Fibroblast of lung (primary cell): ENCODE measurements around the gene RBMS2. TPM values are rescaled to one million over a fixed set of nuclear protein-coding genes. Genes with fewer than 3 reads are reported as not detected.
"Not testable (repeated sequence)": the region's sequence is repeated elsewhere in the genome, so short reads cannot be mapped to it uniquely, and the experiment has no call there.

Experiments used
- DNase-seq, 2 donors: peaks; one replicate each; pipeline versions ENCODE4 v3.0.0 to v3.0.0-alpha.2; 2010; ENCODE audit warnings: low read depth in 2 of 2
- H2AFZ ChIP-seq: 2 replicates; pipeline ENCODE4 v1.5.1; 2012; ENCODE audit warnings: low read length, control low read depth, inconsistent platforms
- H3K27ac ChIP-seq: 2 replicates; pipeline ENCODE4 v1.5.1; 2011; ENCODE audit warnings: low read length, control low read depth; ENCODE audit not compliant: insufficient read depth
- H3K27me3 ChIP-seq: 2 replicates; pipeline ENCODE4 v1.5.1; 2011; ENCODE audit warnings: mild to moderate bottlenecking, low read length; ENCODE audit not compliant: control insufficient read depth, insufficient read depth
- H3K36me3 ChIP-seq: 2 replicates; pipeline ENCODE4 v1.5.1; 2011; ENCODE audit warnings: low read length; ENCODE audit not compliant: control insufficient read depth, insufficient read depth
- H3K4me1 ChIP-seq: 2 replicates; pipeline ENCODE4 v1.5.1; 2011; ENCODE audit warnings: low read length; ENCODE audit not compliant: control insufficient read depth, insufficient read depth; ENCODE audit errors: extremely low read depth
- H3K4me2 ChIP-seq: 2 replicates; pipeline ENCODE4 v1.5.1; 2011; ENCODE audit warnings: low read length, control low read depth; ENCODE audit not compliant: insufficient read depth; ENCODE audit errors: extremely low read depth
- H3K4me3 ChIP-seq, 4 experiments: fragments of 200-600 bp in 1 of 4; sonication (generic) in 1 of 4; replicated peaks in 1 of 4; 2 replicates each; pipeline ENCODE4 v1.5.1; 2011 to 2016; ENCODE audit warnings: low read length in 4 of 4, low read depth in 3 of 4, mild to moderate bottlenecking in 3 of 4, control low read depth in 2 of 4, inconsistent platforms in 1 of 4, mixed read lengths in 1 of 4; ENCODE audit not compliant: insufficient read depth in 1 of 4; ENCODE audit errors: control extremely low read depth in 1 of 4
- H3K79me2 ChIP-seq: 2 replicates; pipeline ENCODE4 v1.5.1; 2012; ENCODE audit warnings: mild to moderate bottlenecking, low read length, inconsistent platforms; ENCODE audit not compliant: control insufficient read depth, insufficient read depth
- H3K9ac ChIP-seq: 2 replicates; pipeline ENCODE4 v1.5.1; 2011; ENCODE audit warnings: mild to moderate bottlenecking, low read length, control low read depth; ENCODE audit not compliant: insufficient read depth
- H3K9me3 ChIP-seq: 2 replicates; pipeline ENCODE4 v1.5.1; 2012; ENCODE audit warnings: low read depth, low read length; ENCODE audit not compliant: control insufficient read depth, insufficient read depth
- H4K20me1 ChIP-seq: 2 replicates; pipeline ENCODE4 v1.5.1; 2011; ENCODE audit warnings: low read length; ENCODE audit not compliant: control insufficient read depth, insufficient read depth; ENCODE audit errors: extremely low read depth
- polyA plus RNA-seq, 2 donors: library from polyadenylated mRNA; depleted of rRNA in 1 of 2; stranded (reverse) in 1 of 2; unstranded in 1 of 2; fragments of >200 nt; gene quantifications; 2 replicates each; pipeline ENCODE4 v1.2.1, GENCODE V29; 2011 to 2012; ENCODE audit warnings: missing spikeins in 1 of 2
- total RNA-seq: library from RNA; depleted of rRNA; stranded (reverse); fragments of >200 nt; gene quantifications from 2 replicates; pipeline ENCODE4 v1.2.1, GENCODE V29; 2014
- TF ChIP-seq, protein P1 (sequence below), 2 donors: IDR thresholded peaks in 1 of 2; conservative IDR thresholded peaks in 1 of 2; 1 replicate in 1 of 2; 2 replicates in 1 of 2; pipeline ENCODE4 v1.5.1; 2011 to 2012; ENCODE audit warnings: low read length in 2 of 2, control low read depth in 1 of 2, inconsistent platforms in 1 of 2, low read depth in 1 of 2, mild to moderate bottlenecking in 1 of 2

RBMS2 gene
- total and polyA plus RNA-seq, 2 donors (not counting 1 experiment from before 2014, with no cell fraction given): 23.1 to 66.9 TPM

DNA sequence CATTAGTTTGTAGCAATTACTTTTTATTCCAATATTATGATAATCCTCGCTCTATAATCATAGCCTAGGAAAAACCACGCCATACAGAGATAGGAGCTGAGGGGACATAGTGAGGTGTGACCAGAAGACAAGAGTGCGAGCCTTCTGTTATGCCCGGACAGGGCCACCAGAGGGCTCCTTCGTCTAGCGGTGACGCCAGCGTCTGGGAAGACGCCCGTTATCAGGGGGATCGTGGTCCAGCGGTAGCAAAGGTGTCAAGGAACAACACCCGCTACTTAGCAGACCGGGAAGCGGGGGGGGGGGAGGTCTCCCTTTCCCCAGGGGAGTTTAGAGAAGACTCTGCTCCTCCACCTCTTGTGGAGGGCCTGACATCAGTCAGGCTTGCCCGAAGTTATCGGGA lies 24.9 kb upstream of the RBMS2 start:
- not testable (repeated sequence) for H3K4me1 ChIP-seq, H2AFZ ChIP-seq, H3K27me3 ChIP-seq, H3K9ac ChIP-seq, H3K36me3 ChIP-seq, H3K9me3 ChIP-seq, H4K20me1 ChIP-seq, H3K79me2 ChIP-seq, H3K27ac ChIP-seq
- peak in 1 of 2 donors; percentile 6 for DNase-seq
- Histone ChIP-seq H3K4me3 (peak overlapping the region in 1 of 4 experiments; percentile 25), H3K4me2 (peak overlapping the region; percentile 25)
- TF ChIP-seq, protein P1, sequence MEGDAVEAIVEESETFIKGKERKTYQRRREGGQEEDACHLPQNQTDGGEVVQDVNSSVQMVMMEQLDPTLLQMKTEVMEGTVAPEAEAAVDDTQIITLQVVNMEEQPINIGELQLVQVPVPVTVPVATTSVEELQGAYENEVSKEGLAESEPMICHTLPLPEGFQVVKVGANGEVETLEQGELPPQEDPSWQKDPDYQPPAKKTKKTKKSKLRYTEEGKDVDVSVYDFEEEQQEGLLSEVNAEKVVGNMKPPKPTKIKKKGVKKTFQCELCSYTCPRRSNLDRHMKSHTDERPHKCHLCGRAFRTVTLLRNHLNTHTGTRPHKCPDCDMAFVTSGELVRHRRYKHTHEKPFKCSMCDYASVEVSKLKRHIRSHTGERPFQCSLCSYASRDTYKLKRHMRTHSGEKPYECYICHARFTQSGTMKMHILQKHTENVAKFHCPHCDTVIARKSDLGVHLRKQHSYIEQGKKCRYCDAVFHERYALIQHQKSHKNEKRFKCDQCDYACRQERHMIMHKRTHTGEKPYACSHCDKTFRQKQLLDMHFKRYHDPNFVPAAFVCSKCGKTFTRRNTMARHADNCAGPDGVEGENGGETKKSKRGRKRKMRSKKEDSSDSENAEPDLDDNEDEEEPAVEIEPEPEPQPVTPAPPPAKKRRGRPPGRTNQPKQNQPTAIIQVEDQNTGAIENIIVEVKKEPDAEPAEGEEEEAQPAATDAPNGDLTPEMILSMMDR (conservative IDR thresholded peaks at IDR 0.05 in 1 of 2, IDR thresholded peaks at IDR 0.05 in 1 of 2; ENCODE audit: low read depth in 1 of 2, low read length in 2 of 2): peak; percentile 35 to 42

DNA sequence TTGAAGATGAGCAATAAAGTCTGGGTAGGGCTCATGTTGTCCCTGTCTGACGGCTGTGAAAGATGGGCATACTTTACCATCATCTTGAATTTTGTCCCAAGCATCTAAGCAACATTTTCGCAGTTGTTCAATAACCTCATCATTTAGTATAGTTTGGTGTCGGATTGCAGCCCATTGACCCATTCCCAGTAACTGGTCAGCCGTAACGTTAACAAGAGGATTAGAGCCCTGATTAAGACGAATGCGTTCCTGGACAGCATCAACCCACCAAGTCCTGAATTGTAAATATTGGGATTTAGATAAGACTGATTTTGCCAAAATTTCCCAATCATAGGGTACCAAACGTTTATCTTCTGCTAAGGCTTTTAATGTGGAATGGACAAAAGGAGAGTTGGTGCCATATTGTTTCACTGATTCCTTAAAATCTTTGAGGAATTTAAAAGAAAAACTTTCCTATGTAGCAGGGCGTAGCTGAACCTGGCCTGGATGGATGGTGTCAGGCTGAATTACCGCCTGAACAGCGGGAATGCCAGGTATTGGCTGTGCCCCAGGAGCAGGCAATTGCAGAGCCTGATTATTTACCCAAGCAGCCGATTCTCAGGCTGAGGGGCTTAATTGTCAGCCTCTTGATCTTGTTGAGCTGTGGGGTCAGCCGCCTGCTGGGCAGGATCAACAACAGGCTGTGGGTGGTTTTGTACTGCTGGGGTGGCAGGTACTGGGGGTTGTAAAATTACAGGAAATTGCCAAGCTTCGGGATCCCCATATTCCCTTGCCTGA lies 23.3 kb upstream of the RBMS2 start:
- H3K36me3 ChIP-seq, H3K27ac ChIP-seq, DNase-seq: not testable (repeated sequence)

DNA sequence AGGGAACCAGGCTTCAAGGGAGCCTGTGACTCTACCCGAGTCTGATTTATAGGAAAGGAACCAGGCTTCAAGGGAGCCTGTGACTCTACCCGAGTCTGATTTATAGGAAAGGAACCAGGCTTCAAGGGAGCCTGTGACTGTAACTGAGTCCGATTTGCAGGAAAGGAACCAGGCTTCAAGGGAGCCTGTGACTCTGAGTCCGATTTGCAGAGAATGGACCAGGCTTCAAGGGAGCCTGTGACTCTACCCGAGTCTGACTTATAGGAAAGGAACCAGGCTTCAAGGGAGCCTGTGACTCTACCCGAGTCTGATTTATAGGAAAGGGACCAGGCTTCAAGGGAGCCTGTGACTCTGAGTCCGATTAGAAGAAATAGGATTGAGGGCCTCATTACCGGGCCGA lies 22.2 kb upstream of the RBMS2 start:
- not testable (repeated sequence) for H3K9me3 ChIP-seq, DNase-seq, H3K27me3 ChIP-seq, H4K20me1 ChIP-seq, H3K4me2 ChIP-seq, H3K79me2 ChIP-seq, H3K27ac ChIP-seq, H3K9ac ChIP-seq, H3K36me3 ChIP-seq, H2AFZ ChIP-seq, H3K4me3 ChIP-seq, H3K4me1 ChIP-seq

More for the DNA sequence above, 23.3 kb upstream of the RBMS2 start:
- not testable (repeated sequence) for H3K9ac ChIP-seq, H3K4me2 ChIP-seq, H3K4me1 ChIP-seq, H3K27me3 ChIP-seq, H2AFZ ChIP-seq, H3K79me2 ChIP-seq, H3K4me3 ChIP-seq, H4K20me1 ChIP-seq, H3K9me3 ChIP-seq

DNA sequence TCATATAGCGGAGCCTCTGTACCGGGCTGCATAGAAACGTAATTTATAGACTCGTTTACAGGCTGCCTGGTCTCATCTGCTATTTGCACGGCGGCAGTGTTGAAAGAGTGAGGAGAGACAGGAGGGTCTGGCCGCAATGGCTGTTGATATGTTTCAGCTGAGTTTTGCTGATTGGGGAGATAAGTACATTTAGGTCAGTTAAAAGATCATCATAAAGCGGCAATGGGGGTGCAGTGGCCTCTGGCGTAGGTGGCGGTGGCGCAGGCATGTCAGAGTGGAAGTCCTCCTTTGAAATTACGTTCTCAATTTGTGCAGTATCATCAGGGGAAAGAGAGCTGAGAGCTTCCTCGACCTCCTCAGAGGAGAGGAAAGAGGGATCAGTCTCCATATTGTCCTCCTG lies 21.7 kb upstream of the RBMS2 start:
- not testable (repeated sequence) for H4K20me1 ChIP-seq

More for the DNA sequence above, 21.7 kb upstream of the RBMS2 start:
- H3K9me3 ChIP-seq, H3K9ac ChIP-seq, H3K4me2 ChIP-seq, H3K27me3 ChIP-seq, H3K27ac ChIP-seq, H3K4me1 ChIP-seq, H3K79me2 ChIP-seq, H2AFZ ChIP-seq, H3K4me3 ChIP-seq, DNase-seq, H3K36me3 ChIP-seq: not testable (repeated sequence)
